ENCODE results near the gene SMAD6. TPM values are rescaled to one million over a fixed set of nuclear protein-coding genes. Genes with fewer than 3 reads are reported as not detected.

Gene SMAD6
- total RNA-seq, 1 experiment from 2014 or later: 6.6 TPM

DNA sequence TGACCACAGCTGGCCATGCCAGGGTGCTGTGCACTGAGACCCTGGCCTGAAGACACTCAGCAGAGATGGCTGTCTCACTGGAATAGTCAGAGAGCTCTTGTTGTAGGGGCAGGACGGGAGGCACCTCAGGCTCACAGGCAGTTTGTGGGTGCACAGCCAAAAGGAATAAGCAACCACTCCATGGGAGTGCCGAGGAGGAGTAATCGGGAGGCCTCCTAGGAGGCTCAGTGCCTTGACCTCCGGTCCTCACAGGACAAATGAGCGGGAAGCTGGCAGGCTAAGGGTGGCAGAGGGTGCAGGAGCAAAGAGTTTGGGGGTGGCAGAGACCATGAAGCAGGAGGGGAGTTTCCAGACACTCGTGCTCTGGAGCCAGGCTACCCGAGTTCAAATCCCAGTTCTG is 81.7 kb downstream of the SMAD6 start:
- no peaks in the 10 kb centered on the region for H4K20me1 ChIP-seq (ENCODE audit: insufficient read depth)
- intact Hi-C loops (cut with micrococcal nuclease): no loop called here
- no peak overlapping the region for H3K4me3 ChIP-seq (replicated peaks in 1 of 2; ENCODE audit: low read depth in 1 of 2, low read length in 2 of 2)
- ChIA-PET CTCF (interaction anchor here (1.0 to 2.1 kb wide), 2 partner anchors 12 to 68 kb away, joined by 3 to 6 read pairs; no protein-coding TSS in a partner anchor), RAD21 (ENCODE audit: low non-redundant PET in 1 of 2, low total read pairs in 2 of 2, uncharacterized antibody in 2 of 2, unreplicated experiment in 2 of 2) (no interaction called here), POLR2A (no interaction called here)
- H3K27me3 ChIP-seq (ENCODE audit: insufficient read depth, low read length): no peaks in the 10 kb centered on the region
- ATAC-seq (no peak), DNase-seq (ENCODE audit: low read depth, low spot score) (no peak)
- H3K36me3 ChIP-seq (ENCODE audit: control insufficient read depth in 1 of 2, insufficient read depth in 2 of 2, low read length in 2 of 2): no peaks in the 10 kb centered on the region
- TF ChIP-seq ZNF274 (IDR thresholded peaks at IDR 0.05; ENCODE audit: low read depth, low read length): no peak
- no peak for TF ChIP-seq ELF1 (IDR thresholded peaks at IDR 0.05; ENCODE audit: borderline replicate concordance, low read depth)
- TF ChIP-seq CEBPB (IDR thresholded peaks at IDR 0.05; ENCODE audit: low read depth): no peak
- TF ChIP-seq, protein P1, sequence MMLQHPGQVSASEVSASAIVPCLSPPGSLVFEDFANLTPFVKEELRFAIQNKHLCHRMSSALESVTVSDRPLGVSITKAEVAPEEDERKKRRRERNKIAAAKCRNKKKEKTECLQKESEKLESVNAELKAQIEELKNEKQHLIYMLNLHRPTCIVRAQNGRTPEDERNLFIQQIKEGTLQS (IDR thresholded peaks at IDR 0.05): no peak
- no peak for TF ChIP-seq CBX3 (IDR thresholded peaks at IDR 0.05; ENCODE audit: low read depth)
- no peak for TF ChIP-seq JUND (IDR thresholded peaks at IDR 0.05)
- BruUV-seq (replicated peaks): no TSS peak
- H3K79me2 ChIP-seq (ENCODE audit: insufficient read depth, low read length): no peaks in the 10 kb centered on the region
- no peak overlapping the region for H3K27ac ChIP-seq (ENCODE audit: low read depth, low read length)
- no peak overlapping the region for H3K9ac ChIP-seq (ENCODE audit: low read length)
- no peak overlapping the region for H2AFZ ChIP-seq (ENCODE audit: low read depth, low read length, poor library complexity, severe bottlenecking)
- no peaks in the 10 kb centered on the region for H3K9me2 ChIP-seq (ENCODE audit: insufficient read depth)
- H3K4me1 ChIP-seq (ENCODE audit: control insufficient read depth in 1 of 2, insufficient read depth in 2 of 2, low read length in 2 of 2): peaks cover 21 to 29% of the 10 kb centered on the region in 2 experiments
- H3K4me2 ChIP-seq (ENCODE audit: low read length): no peak overlapping the region
- no peaks in the 10 kb centered on the region for H3K9me3 ChIP-seq (ENCODE audit: control insufficient read depth in 1 of 2, insufficient read depth in 1 of 2, low read depth in 1 of 2, low read length in 2 of 2)

- H3K27me3 ChIP-seq (ENCODE audit: insufficient read depth, low read length): no peaks in the 10 kb centered on the region
- H3K4me1 ChIP-seq (ENCODE audit: control insufficient read depth in 1 of 2, insufficient read depth in 2 of 2, low read length in 2 of 2): peaks cover 16 to 27% of the 10 kb centered on the region in 2 experiments
- no peak overlapping the region for H3K9ac ChIP-seq (ENCODE audit: low read length)
- ATAC-seq (no peak), DNase-seq (ENCODE audit: low read depth, low spot score) (no peak)
- no peak overlapping the region for H3K27ac ChIP-seq (ENCODE audit: low read depth, low read length)
- H3K9me3 ChIP-seq (ENCODE audit: control insufficient read depth in 1 of 2, insufficient read depth in 1 of 2, low read depth in 1 of 2, low read length in 2 of 2): no peaks in the 10 kb centered on the region
- no peak overlapping the region for H2AFZ ChIP-seq (ENCODE audit: low read depth, low read length, poor library complexity, severe bottlenecking)
- BruUV-seq (replicated peaks): no TSS peak
- ChIA-PET RAD21 (ENCODE audit: low non-redundant PET in 1 of 2, low total read pairs in 2 of 2, uncharacterized antibody in 2 of 2, unreplicated experiment in 2 of 2) (no interaction called here), CTCF (no interaction called here), POLR2A (no interaction called here)
- H3K36me3 ChIP-seq (ENCODE audit: control insufficient read depth in 1 of 2, insufficient read depth in 2 of 2, low read length in 2 of 2): no peaks in the 10 kb centered on the region
- H4K20me1 ChIP-seq (ENCODE audit: insufficient read depth): no peaks in the 10 kb centered on the region
- intact Hi-C loops (cut with micrococcal nuclease): no loop called here
- no peaks in the 10 kb centered on the region for H3K79me2 ChIP-seq (ENCODE audit: insufficient read depth, low read length)
- H3K9me2 ChIP-seq (ENCODE audit: insufficient read depth): no peaks in the 10 kb centered on the region
- no peak overlapping the region for H3K4me3 ChIP-seq (replicated peaks in 1 of 2; ENCODE audit: low read depth in 1 of 2, low read length in 2 of 2)
- no peak for TF ChIP-seq ZNF274 (IDR thresholded peaks at IDR 0.05; ENCODE audit: low read depth, low read length)
- no peak for TF ChIP-seq SIN3A (IDR thresholded peaks at IDR 0.05; ENCODE audit: low read depth)
- no peak for TF ChIP-seq ELF1 (IDR thresholded peaks at IDR 0.05; ENCODE audit: borderline replicate concordance, low read depth)
- no peak overlapping the region for H3K4me2 ChIP-seq (ENCODE audit: low read length)
Measured at GRCh38 chr15:66784174-66784573, 82.1 kb downstream of the SMAD6 start.

All from HCT116 (cell line).